A549 (cell line): Measurements from ENCODE around the gene TACC3.

Source experiments
- BHLHE40 ChIP-seq: IDR thresholded peaks from 2 replicates; pipeline ENCODE4 v1.6.1; 2012; ENCODE audit warnings: low read depth, low read length, inconsistent platforms
- CHD2 ChIP-seq: fragments of 150-350 bp; IDR thresholded peaks from 2 replicates; pipeline ENCODE4 v1.6.1; 2014; ENCODE audit warnings: low read length; ENCODE audit not compliant: partially characterized antibody
- CTCF ChIP-seq: fragments of >200 bp; sonication (Bioruptor Twin); formaldehyde crosslinking; IDR thresholded peaks from 3 replicates; pipeline ENCODE4 v1.5.1; 2016
- ELK1 ChIP-seq: fragments of 150-350 bp; IDR thresholded peaks from 2 replicates; pipeline ENCODE4 v1.6.1; 2014; ENCODE audit warnings: low read depth, mild to moderate bottlenecking, low read length
- HOXB13 ChIP-seq: fragments of 250-450 bp; sonication (Bioruptor Pico); IDR thresholded peaks from 2 replicates; pipeline ENCODE4 v1.5.0; 2020; ENCODE audit warnings: low read depth, mild to moderate bottlenecking, moderate library complexity
- MAX ChIP-seq: IDR thresholded peaks from 2 replicates; pipeline ENCODE4 v1.6.1; 2012
- MAZ ChIP-seq: fragments of 150-350 bp; IDR thresholded peaks from 2 replicates; pipeline ENCODE4 v1.6.1; 2014; ENCODE audit warnings: antibody characterized with exemption, low read depth, low read length, borderline replicate concordance
- MYC ChIP-seq: IDR thresholded peaks from 2 replicates; pipeline ENCODE4 v1.6.1; 2012; ENCODE audit warnings: mild to moderate bottlenecking, inconsistent platforms, low read length, improper control_type of control experiment, borderline replicate concordance
- POLR2A ChIP-seq: IDR thresholded peaks from 2 replicates; pipeline ENCODE4 v1.6.1; 2012; ENCODE audit warnings: mild to moderate bottlenecking, low read length
- RAD21 ChIP-seq, 2 experiments: fragments of >200 bp in 1 of 2; sonication (Bioruptor Twin) in 1 of 2; formaldehyde crosslinking in 1 of 2; IDR thresholded peaks in 1 of 2; conservative IDR thresholded peaks in 1 of 2; 2 replicates in 1 of 2; 3 replicates in 1 of 2; pipeline ENCODE4 v1.6.1; 2012 to 2018; ENCODE audit warnings: inconsistent platforms in 1 of 2
- RCOR1 ChIP-seq: fragments of 150-350 bp; IDR thresholded peaks from 2 replicates; pipeline ENCODE4 v1.6.1; 2014; ENCODE audit warnings: antibody characterized with exemption, low read length, low read depth
- ZNF302 ChIP-seq: fragments of 250-450 bp; sonication (Bioruptor Pico); IDR thresholded peaks from 2 replicates; pipeline ENCODE4 v1.9.0; 2021; ENCODE audit warnings: inconsistent platforms, mild to moderate bottlenecking, moderate library complexity
- TF ChIP-seq, protein P1 (sequence below): fragments of 450-650 bp; IDR thresholded peaks from 2 replicates; pipeline ENCODE4 v1.6.1; 2014; ENCODE audit warnings: antibody characterized with exemption

DNA sequence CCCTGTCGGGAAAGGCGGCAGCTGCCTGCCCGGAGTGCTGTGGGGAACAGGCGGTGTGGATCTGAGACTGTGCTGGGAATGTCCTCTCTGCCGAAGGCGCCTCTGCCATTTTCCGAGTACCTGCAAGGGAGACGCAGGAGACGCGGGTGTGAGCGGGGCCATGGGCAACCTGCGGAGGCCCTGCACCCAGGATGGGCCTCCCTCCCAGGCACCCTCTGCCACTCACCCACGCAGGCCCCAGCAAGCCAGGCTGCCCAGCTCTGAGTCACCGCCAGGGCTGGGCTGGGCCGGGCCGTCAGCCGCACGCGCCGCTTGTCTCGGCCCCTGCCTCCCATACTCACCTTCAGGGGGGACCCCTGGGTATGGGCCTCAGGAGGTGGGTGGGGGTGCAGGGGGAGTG, 68.2 kb downstream of the TACC3 start:
- no peak for TF ChIP-seq MAZ
- TF ChIP-seq CHD2 = no peak
- TF ChIP-seq CTCF = no peak
- no peak for TF ChIP-seq RAD21 (conservative IDR thresholded peaks at IDR 0.05 in 1 of 2, IDR thresholded peaks at IDR 0.05 in 1 of 2)
- no peak for TF ChIP-seq ZNF302 (CRISPR knock-in tag)
- no peak for TF ChIP-seq BHLHE40
- TF ChIP-seq ELK1 = no peak
- no peak for TF ChIP-seq RCOR1
- TF ChIP-seq, protein P1, sequence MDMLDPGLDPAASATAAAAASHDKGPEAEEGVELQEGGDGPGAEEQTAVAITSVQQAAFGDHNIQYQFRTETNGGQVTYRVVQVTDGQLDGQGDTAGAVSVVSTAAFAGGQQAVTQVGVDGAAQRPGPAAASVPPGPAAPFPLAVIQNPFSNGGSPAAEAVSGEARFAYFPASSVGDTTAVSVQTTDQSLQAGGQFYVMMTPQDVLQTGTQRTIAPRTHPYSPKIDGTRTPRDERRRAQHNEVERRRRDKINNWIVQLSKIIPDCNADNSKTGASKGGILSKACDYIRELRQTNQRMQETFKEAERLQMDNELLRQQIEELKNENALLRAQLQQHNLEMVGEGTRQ = no peak
- TF ChIP-seq MAX = no peak
- no peak for TF ChIP-seq MYC
- no peak for TF ChIP-seq HOXB13 (CRISPR knock-in tag)
- no peak for TF ChIP-seq POLR2A
